Measurements from ENCODE around the gene SLC35D1. TPM values are rescaled to one million over a fixed set of nuclear protein-coding genes. Genes with fewer than 3 reads are reported as not detected.

Gene SLC35D1
- total and polyA plus RNA-seq, 2 experiments from 2014 or later = 14.3 to 40.2 TPM

GRCh38 chr1:66985835-66986234, 68.1 kb downstream of the SLC35D1 start:
- H3K79me2 ChIP-seq = no peaks in the 10 kb centered on the region
- no peaks in the 10 kb centered on the region for H3K9me3 ChIP-seq (ENCODE audit: low read depth)
- no peak overlapping the region for H2AFZ ChIP-seq
- no peaks in the 10 kb centered on the region for H3K36me3 ChIP-seq (replicated peaks; ENCODE audit: insufficient read depth, low read depth)
- no peaks in the 10 kb centered on the region for H3K27me3 ChIP-seq
- 80% methylated on average over 1 of the region's 1 CpG for WGBS (ENCODE audit: low lambda C conversion rate, missing lambda C conversion rate)
- no peak for TF ChIP-seq EZH2phosphoT487 (IDR thresholded peaks at IDR 0.05; ENCODE audit: low read depth, severe bottlenecking, unreplicated experiment)
- no peak for TF ChIP-seq CTCF (IDR thresholded peaks at IDR 0.05; ENCODE audit: poor library complexity)
- TF ChIP-seq EZH2 (IDR thresholded peaks at IDR 0.05; ENCODE audit: borderline replicate concordance) = no peak
- H3K27ac ChIP-seq = no peak overlapping the region
- no peaks in the 10 kb centered on the region for H3K4me1 ChIP-seq (ENCODE audit: insufficient read depth)
- H4K20me1 ChIP-seq (ENCODE audit: insufficient read depth, poor library complexity, severe bottlenecking) = no peaks in the 10 kb centered on the region
- no peak overlapping the region for H3K4me3 ChIP-seq
- no peak overlapping the region for H3K4me2 ChIP-seq
- H3K9me2 ChIP-seq (replicated peaks; ENCODE audit: insufficient read depth) = no peaks in the 10 kb centered on the region
- DNase-seq (ENCODE audit: low spot score) = no peak

- no peaks in the 10 kb centered on the region for H3K79me2 ChIP-seq
- H3K4me3 ChIP-seq = no peak overlapping the region
- no peaks in the 10 kb centered on the region for H3K4me1 ChIP-seq (ENCODE audit: insufficient read depth)
- TF ChIP-seq EZH2 (IDR thresholded peaks at IDR 0.05; ENCODE audit: borderline replicate concordance) = no peak
- TF ChIP-seq CTCF (IDR thresholded peaks at IDR 0.05; ENCODE audit: poor library complexity) = no peak
- TF ChIP-seq EZH2phosphoT487 (IDR thresholded peaks at IDR 0.05; ENCODE audit: low read depth, severe bottlenecking, unreplicated experiment) = no peak
- H3K9me2 ChIP-seq (replicated peaks; ENCODE audit: insufficient read depth) = no peaks in the 10 kb centered on the region
- no peak for DNase-seq (ENCODE audit: low spot score)
- no peaks in the 10 kb centered on the region for H3K27me3 ChIP-seq
- WGBS (ENCODE audit: low lambda C conversion rate, missing lambda C conversion rate) = 86% methylated on average over 1 of the region's 1 CpG
- no peaks in the 10 kb centered on the region for H3K36me3 ChIP-seq (replicated peaks; ENCODE audit: insufficient read depth, low read depth)
- no peak overlapping the region for H2AFZ ChIP-seq
- H4K20me1 ChIP-seq (ENCODE audit: insufficient read depth, poor library complexity, severe bottlenecking) = no peaks in the 10 kb centered on the region
- H3K9me3 ChIP-seq (ENCODE audit: low read depth) = no peaks in the 10 kb centered on the region
- H3K27ac ChIP-seq = no peak overlapping the region
- H3K4me2 ChIP-seq = no peak overlapping the region
These were observed 69.5 kb downstream of the SLC35D1 start for GRCh38 chr1:66984491-66984890.

- Histone ChIP-seq H3K9me2 (replicated peaks; ENCODE audit: insufficient read depth) (no peaks in the 10 kb centered on the region), H3K4me3 (no peak overlapping the region), H3K9me3 (ENCODE audit: low read depth) (no peaks in the 10 kb centered on the region), H3K27ac (no peak overlapping the region), H3K4me2 (no peak overlapping the region), H3K36me3 (replicated peaks; ENCODE audit: insufficient read depth, low read depth) (no peaks in the 10 kb centered on the region), H3K4me1 (ENCODE audit: insufficient read depth) (no peaks in the 10 kb centered on the region), H2AFZ (no peak overlapping the region), H4K20me1 (ENCODE audit: insufficient read depth, poor library complexity, severe bottlenecking) (no peaks in the 10 kb centered on the region), H3K27me3 (no peaks in the 10 kb centered on the region), H3K79me2 (no peaks in the 10 kb centered on the region)
- TF ChIP-seq CTCF (IDR thresholded peaks at IDR 0.05; ENCODE audit: poor library complexity) (no peak), EZH2phosphoT487 (IDR thresholded peaks at IDR 0.05; ENCODE audit: low read depth, severe bottlenecking, unreplicated experiment) (no peak), EZH2 (IDR thresholded peaks at IDR 0.05; ENCODE audit: borderline replicate concordance) (no peak)
- DNase-seq (ENCODE audit: low spot score) = no peak
- 82% methylated on average over 4 of the region's 4 CpGs for WGBS (ENCODE audit: low lambda C conversion rate, missing lambda C conversion rate)
These were observed 71.2 kb downstream of the SLC35D1 start for GRCh38 chr1:66982561-66983260.

Data from hepatocyte (in vitro differentiated cells).